ENCODE data around the gene KCNH8.
"Not testable (repeated sequence)": the region's sequence is repeated elsewhere in the genome, so short reads cannot be mapped to it uniquely, and the experiment has no call there.

The KCNH8 gene

DNA sequence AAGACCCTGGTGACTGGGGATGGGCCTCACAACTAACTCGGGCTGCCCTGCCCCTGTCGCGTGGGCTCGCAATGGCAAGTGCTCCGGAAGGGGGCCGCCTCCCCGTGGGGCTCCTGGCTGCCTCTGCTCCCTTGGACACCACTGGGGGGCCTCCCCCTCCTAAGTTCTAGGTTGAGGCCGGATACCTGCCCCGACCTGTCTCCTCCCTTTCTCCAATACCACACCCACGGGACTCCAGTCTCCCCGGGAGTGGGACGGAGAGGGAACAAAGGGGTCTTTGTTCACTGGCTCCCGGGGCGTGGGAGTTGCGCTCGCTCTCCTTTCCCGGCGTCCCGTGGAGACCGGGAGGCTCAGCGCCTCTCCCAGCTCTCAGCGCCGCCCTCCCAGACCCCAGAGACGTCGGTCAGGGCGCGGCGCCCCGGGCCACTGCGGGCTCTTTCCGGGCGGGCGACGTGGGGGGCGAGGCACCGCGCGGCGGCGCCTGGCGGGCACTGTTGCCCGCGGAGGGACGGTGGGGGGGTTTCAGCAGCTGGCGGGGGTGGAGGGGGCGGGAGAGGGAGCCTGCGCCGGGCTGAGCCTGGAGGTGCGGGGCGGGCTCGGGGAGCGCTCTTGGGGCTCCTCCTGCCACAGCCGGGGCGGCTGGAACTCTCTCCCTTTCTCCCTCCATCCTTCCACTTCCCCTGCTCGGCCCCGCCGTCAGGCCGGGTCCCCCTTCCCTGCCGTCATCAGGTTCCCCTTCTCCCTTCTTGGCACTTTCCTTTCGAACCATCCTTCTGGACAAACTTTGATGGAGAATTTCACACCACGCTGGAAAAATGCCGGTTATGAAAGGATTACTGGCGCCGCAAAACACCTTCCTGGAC is at the start of gene KCNH8:
Gene KCNH8, plus strand, starts transcription at position 606 of the 863 bp plus-strand sequence. Its CDS starts 210 bp downstream, at position 816.
- DNase-seq, result no peak

- DNase-seq, result not testable (repeated sequence)
These were observed 45.5 kb upstream of the KCNH8 start for GRCh38 chr3:19102654-19103290.

DNA sequence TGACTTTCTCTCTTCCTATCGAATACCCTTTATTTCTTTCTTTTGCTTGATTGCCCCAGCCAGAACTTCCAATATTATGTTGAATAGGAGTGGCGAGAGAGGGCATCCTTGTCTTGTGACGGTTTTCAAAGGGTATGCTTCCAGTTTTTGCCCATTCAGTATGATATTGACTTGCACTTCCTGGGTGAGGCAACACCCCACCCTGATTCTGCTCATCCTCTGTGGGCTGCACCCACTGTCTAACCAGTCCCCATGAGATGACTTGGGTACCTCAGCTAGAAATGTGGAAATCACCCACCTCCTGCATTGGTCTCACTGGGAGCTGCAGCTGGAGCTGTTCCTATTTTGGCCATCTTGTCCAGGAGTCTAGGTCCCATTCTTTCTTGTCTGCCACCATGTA is 44.8 kb upstream of the KCNH8 start:
- no peak for DNase-seq

GRCh38 chr3:19104459-19104858 is 43.9 kb upstream of the KCNH8 start:
- no peak for DNase-seq

DNA sequence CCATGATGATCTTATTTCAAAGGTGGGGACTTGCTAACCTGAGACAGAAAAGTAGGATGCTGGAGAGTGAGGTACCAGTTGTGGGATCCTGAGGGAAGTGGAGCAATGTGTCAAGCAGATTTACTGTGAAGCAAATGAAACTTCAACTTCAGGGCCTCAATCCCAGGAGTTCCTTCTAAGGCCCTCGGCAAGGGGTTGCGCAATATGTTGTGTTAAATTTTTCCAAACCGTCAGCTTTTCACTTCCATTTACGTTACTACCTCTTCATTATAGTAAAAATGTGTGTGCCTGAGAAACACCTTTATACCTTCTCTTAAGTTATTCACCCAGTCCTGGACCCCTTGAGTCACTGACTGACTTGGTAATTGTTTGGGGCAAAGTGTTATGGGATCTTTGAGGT is 42.5 kb upstream of the KCNH8 start:
- DNase-seq, result no peak

DNA sequence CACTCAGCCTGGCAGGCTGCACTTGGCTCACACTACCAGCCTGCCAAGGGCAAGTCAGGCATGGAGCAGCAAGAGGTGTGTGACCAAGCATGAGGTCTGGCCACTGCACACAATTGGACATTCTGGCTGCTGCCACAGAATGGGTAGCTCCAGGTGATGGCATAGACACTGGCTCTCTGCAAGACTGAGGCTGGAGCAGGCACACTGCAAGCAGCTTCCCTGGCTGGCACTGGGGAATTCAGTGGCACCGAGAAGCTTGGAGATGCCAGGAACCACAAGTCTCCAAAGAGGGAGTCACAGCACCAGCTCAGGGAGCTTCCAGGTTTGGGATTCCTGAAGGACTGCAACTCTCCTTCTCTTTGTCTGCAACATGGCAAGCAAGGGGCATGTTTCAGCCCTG is 42.0 kb upstream of the KCNH8 start:
- DNase-seq, result no peak

GRCh38 chr3:19107719-19108118 is 40.6 kb upstream of the KCNH8 start:
- DNase-seq, result no peak

GRCh38 chr3:19110335-19110895 is 37.9 kb upstream of the KCNH8 start:
- DNase-seq, result no peak

GRCh38 chr3:19114461-19114860 is 33.8 kb upstream of the KCNH8 start:
- DNase-seq, result no peak

DNA sequence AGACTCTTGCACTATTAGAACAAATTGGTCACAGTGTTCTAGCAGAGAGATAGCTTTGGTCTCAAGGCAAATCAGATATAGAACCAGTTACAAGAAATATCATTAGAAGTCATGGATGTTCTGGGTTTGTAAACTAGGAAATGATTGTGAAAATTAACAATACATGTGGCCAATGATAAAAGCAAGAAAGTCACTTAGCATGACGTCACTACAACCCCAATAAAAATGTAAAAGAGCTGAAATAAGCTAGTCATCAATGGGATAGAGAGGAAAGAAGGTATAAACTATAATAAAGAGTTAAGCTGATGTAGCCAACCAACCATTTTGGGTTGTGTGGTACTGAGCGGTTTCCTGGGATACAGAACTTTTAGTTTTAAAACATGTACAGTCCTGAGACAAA is 32.1 kb upstream of the KCNH8 start:
- no peak for DNase-seq

DNA sequence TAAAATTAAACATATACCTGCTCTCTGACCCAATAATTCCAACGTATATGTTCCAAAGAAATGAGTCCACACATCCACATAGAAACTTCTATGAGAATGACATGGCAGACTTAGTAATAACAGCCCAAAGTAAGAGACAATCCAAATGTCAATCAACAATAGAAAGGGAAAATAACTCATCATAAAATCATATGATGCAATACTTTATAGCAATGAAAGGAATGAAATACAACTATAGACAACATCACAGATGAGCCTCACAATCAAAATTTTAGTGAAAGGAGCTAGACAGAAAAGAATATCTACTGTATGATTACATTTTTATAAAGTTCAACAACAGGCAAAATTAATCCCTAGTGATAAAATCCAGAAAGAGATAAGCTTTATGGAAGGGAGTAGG is 23.6 kb upstream of the KCNH8 start:
- DNase-seq, result no peak

DNA sequence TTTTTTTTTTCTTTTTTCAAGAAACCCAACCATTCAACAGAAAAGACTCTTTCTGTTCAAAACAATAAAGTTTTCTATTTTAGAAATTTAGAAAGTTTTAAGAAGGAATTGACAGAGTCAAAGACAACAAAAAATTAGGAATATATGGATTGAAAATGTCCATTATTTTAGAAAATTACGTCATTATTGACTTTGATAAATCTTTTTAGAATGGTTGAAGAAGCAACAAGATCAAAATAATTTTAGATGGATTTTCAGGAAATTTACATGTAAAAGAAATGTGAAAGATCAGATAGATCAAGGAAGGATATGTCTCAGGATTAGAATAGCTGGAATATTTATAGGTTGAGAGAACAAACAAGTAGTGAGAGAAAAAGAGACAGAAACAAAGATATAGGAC is 8.4 kb upstream of the KCNH8 start:
- no peak for DNase-seq

DNA sequence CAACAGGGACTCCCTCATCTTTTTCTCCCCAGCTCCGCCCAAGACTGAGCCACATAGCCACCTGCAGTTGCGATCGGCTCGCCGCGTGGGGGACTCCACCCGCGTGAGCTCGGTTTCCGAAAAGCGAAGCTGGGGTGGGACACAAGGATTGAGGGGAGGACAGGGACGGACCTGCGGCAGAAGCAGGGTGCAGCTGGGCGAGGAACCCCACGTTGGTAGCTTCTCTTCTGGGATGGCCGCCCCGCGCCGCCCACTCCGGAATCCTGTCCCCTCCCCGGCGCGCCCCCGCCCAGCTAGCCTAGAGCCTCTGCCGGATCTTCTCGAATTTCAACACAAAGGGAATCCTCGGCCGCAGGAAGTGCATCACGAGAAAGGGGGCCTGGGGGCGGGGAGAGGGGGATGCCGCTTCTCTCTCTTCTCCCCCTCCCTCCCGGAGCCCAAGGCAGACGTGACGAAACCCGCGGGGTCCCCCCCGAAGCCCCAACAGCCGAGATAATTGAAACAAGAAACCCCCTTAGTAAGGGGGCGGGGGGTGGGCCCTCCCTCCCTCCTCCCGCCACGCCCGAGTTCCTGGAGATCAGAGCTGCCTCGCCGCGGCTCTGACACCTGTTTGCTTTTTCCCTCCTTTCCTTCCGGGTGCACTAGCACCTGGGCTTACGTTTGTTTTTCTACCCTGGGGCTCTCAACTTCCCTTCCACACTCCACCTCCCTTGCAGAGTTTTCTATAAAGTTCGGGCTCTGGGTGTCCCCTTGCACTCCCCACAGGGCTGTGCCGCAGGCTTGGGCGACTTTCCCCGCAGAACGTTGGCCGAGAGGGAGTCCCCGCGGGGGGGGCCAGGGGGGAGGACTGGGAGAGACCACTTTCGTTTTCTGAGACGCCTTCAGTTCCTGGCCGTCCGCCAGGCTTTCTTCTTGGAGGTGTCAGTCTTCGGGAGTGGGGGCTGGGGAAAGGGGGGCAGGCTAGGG is 1.3 kb upstream of the KCNH8 start:
- peak; percentile 44 for DNase-seq

GRCh38 chr3:19148768-19149091 is 420 bp downstream of the KCNH8 start:
- DNase-seq, result no peak

GRCh38 chr3:19149368-19149767 is 1.1 kb downstream of the KCNH8 start:
- DNase-seq, result no peak

- DNase-seq, result no peak
These were observed 2.9 kb downstream of the KCNH8 start for GRCh38 chr3:19151171-19151570.

GRCh38 chr3:19154693-19155250 is 6.5 kb downstream of the KCNH8 start:
- no peak for DNase-seq

DNA sequence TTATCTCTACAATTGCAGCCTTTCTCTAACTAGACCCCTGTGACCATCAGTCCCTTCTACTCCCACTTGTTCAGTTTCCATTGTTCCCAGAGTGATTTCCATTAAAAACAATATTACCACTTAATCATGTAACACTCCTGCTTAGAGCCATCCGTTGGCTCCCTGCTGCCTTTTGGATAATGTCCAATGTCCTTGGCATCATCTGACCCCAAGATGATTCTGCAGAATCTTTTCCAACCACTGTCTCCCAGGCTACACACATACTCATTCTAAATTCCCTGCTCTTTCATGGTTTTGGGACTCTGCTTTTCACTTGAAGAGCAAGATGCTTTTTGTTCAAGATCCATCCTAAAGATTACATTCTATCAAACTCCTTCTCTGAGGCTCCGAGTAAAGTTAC is 7.1 kb downstream of the KCNH8 start:
- no peak for DNase-seq

DNA sequence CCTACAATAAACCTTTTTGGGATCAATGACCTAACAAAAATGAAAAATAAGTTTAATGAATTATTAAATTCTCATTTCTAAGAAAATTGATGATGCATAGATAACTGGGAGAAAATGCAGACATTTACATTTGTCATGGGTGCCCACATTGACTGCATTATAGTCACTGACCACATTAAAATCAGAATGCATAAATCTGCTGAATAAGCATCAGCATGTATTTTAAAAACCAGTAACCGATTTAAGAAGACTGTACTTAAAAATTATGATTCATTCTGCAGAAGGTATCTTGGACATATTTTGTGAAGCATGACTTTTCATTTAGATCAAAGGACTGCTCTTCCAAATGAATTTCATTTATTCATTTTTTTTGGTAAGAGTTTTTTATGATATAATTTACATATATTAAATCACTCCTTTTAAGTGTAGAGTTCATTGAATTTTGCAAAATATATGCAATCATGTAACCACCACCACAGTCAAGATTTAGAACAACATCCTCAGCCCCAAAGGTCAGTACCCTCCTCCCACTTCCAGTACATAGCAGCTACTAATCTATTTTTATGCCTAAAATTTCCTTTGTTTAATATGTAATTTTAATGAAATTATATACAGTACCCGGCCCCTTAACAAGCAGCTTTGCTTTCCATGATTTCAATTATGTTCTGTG is 11.8 kb downstream of the KCNH8 start:
- no peak for DNase-seq

DNA sequence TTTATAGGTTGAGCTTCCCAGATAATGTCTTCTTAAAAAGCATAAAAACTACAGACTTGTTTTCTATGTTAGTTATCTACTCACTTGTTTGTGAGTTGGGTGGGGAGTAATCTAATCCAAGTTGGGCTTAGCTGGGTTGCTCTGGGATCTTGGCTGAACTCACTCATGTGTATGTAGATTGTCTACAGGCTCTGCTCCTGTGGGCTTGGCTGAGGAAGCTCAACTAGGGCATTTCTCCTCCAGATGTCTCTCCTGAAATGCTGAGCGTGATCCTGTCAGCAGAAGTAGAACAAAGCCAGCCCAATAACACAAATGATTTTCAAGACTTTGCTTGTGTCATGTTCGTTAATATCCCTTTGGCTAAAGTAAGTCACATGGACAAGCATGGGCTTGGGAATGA is 17.3 kb downstream of the KCNH8 start:
- DNase-seq, result no peak

GRCh38 chr3:19171794-19172193 is 23.5 kb downstream of the KCNH8 start:
- no peak for DNase-seq

DNA sequence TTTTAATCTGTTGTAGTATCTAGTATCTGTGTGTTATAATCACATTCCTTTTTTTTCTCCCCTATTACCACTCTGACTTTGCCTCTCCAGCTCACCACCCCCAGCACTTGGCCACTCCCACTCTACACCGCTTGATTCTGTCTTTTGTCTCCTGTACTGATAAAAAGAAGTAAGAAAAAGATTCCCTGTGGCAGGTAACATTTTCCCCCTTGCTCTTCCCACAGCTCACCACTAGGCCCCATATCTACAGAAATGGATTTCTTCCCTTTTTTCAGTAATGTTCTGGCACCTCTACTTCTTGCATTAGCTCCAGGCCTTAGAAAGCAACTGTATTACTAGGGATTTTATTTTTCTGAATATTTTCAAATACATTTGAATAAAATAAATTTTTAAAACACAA is 25.6 kb downstream of the KCNH8 start:
- no peak for DNase-seq
